Right renal pelvis (tissue), 4 donors: ENCODE data around the gene ZNF48. TPM values are rescaled to one million over a fixed set of nuclear protein-coding genes. Genes with fewer than 3 reads are reported as not detected.
A peak's percentile ranks its signal among the peaks of the same experiment; 100 is the strongest.
"Not testable (repeated sequence)": the region's sequence is repeated elsewhere in the genome, so short reads cannot be mapped to it uniquely, and the experiment has no call there.

Source experiments
- DNase-seq, 4 donors: peaks; one replicate each; pipeline ENCODE4 v3.0.0-alpha.2; 2013; ENCODE audit warnings: low read depth in 4 of 4, low spot score in 3 of 4, missing footprints in 1 of 4
- polyA plus RNA-seq, 4 donors: library from polyadenylated mRNA; unstranded; fragments of 120-200 nt; gene quantifications; one replicate each; pipeline ENCODE4 v1.2.1, GENCODE V29; 2013; ENCODE audit not compliant: insufficient read length in 4 of 4

Gene ZNF48
- polyA plus RNA-seq, 4 donors = 13.0 to 15.2 (median 13.9) TPM

- DNase-seq = no peak
Measured at GRCh38 chr16:30376461-30376902, 18.7 kb upstream of the ZNF48 start.

GRCh38 chr16:30377050-30377811 is 18.0 kb upstream of the ZNF48 start:
- DNase-seq = no peak

DNA sequence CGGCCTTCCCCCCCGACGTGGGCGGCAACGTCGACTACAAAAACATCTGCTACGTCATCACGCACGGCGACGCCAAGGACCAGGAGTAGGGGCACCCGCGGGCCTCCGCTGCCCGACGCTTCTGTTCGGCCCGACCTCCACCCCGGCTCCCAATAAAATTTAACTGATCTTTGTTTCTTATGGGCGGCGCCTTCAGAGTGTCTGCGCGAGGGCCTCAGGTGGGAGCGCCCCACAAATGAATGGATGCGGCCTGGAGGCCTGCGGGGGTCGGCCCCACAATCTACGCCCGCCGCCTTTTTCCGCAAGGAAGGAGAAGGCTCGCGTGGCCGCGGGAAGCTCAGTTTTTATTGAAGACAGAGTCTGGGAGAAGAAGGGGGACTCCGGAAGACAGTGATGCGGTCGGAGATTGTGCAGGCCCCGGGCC is 17.4 kb upstream of the ZNF48 start:
- DNase-seq = peak in 2 of 4 donors; percentile 80 to 81

- DNase-seq = peak; percentile 92 to 96 (median 96)
Measured at GRCh38 chr16:30378236-30379157, 16.7 kb upstream of the ZNF48 start.

DNA sequence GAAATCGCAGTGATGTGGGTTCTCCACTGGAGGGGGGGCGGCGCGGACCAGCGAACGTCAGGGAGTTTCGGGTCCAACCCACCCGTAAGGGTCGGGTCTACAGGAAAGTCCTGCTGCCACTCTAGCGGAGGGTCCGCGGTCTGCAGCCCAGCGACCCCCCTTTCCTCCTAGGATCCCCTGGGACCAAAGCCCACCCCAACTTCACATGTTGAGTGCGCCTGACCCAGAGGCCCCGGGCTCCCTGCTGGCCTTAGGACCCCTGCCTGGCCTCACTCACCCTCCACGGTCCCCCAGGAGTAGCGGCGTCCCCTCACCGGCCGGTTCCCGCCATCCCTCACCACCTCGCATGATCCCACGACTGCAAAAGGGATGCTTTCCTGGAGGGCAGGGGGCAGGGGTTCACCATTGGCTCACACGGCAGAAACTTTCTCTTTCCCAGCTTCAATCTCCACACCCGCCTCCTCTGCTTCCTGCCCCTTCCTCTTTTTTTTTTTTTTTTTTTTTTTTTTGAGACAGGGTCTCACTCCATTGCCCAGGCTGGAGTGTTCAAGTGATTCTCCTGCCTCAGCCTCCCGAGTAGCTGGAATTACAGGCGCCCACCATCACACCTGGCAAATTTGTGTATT is 15.9 kb upstream of the ZNF48 start:
- no peak for DNase-seq

DNA sequence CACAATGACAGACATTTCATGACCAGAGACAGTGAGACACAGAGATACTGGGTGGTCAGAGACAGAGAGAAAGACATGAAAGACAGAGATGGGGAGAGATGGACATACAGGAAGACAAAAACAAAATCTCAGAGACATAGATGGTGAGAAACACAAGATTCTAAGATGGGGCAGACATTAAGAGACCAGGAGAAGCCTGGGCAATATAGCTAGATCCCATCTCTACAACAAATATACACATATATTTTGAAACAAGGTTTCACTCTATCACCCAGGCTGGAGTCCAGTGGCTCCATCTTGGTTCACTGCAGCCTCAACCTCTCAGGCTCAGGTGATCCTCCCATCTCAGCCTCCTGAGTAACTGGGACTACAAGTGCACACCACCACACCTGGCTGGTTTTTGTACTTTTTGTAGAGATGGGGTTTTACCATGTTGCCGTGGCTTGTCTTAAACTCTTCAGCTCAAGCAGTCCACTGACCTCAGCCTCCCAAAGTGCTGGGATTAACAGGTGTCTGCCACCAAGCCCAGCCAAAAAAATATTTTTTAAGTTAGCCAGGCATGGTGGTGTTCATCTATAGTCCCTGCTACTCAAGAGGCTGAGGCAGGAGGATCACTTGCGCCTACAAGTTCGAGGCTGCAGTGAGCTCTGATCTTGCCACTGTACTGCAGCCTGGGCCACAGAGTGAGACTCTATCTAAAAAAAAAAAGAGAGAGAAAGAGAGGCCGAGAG is 15.0 kb upstream of the ZNF48 start:
- no peak for DNase-seq

GRCh38 chr16:30380803-30381208 is 14.4 kb upstream of the ZNF48 start:
- DNase-seq = no peak

DNA sequence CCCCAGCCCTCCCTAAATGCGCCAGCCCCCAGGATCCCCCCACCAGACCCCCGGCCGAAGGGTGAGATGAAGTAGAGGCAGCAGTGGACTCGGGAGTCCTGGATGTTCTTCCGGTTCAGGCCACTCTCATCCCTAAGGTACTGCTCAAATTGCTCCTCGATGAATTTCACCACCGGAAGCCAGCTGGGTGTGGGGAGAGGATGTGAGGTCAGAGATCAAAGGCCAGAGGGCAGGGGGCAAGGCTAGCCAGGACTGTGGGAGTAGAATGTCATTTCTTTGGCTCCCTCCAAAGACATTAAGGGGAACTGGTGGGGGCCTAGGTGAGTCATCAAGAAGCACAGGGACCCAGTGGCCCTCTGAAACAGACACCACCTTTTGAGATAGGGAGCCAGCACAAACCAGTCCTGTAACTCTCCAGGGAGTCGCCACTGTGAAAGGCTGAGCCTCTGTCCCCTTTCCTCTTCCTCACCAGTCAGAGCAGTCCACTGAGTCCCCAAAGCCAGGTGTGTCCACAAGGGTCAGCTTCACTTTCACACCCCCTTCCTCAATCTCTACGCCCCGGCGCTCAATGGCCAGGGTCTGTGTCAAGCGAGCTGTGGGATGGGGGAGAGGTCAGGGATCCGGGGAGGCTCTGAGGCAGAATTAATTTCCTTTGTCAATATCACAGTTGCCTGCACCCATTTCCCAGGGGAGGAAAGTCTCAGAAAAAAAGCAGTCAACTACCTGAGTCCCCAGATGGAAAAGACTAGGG is 13.8 kb upstream of the ZNF48 start:
- no peak for DNase-seq

- no peak for DNase-seq
Measured at GRCh38 chr16:30382111-30382881, 12.9 kb upstream of the ZNF48 start, which contains the start of gene SEPTIN1. SEPTIN1 (minus strand) TSS chr16:30382561; CDS start chr16:30382542, 19 bp downstream.

- no peak for DNase-seq
Measured at GRCh38 chr16:30383521-30383920, 11.7 kb upstream of the ZNF48 start.

DNA sequence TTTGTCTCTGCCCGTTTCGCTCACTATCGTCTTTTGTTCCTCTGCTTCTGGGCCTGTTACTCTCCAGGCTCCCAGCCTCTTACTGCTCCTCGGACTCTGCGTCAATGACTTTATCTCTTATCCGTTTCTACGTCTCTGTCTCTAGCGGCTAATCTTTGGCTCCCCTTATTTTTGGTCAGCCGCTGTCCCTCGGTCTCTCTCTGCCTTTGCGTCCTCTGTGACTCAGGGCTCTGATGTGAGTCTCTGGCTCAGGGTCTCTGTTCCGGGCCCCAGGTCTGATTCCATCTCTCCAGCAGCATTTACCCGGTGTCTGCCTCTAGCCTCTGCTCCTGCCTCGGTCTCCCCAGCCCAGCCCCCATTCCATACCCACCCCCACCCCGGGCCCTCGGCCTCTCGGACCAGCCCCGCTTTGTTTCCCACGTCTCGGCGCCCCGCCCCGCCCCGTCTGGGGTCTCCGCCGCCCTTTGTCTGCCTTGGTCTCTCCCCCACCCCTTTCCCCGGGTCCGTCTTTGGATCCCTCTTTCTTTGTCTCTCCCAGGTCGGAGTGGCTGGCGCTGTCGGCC is 547 bp upstream of the ZNF48 start:
- DNase-seq = no peak

DNA sequence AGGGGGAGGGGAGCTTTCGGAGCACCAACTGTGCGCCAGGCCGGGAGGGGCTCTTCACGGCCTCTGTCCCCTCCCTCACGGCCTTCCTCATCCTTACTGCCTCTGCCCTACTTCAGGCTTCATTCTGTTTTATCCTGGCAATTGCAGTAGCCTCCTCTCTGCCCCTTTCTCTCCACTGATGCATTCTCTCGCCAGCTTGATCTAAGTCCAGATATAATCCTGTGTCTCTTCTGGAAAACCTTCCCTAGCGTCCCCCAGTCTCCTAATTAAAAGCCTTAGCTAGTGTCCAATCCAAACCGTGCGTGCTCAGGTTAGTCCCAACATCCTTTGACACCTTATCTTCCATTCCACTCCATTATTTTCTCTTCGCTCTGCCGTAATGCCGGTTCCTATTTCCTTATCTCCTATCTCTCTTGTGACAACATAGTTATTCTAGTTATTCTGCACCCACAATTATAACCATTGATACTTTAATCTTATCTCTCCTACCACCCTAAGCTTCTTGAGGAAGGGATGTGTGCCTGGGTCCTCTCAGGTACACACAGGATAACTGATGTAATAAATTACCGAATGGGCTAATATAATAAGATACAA is 869 bp downstream of the ZNF48 start:
- no peak for DNase-seq

DNA sequence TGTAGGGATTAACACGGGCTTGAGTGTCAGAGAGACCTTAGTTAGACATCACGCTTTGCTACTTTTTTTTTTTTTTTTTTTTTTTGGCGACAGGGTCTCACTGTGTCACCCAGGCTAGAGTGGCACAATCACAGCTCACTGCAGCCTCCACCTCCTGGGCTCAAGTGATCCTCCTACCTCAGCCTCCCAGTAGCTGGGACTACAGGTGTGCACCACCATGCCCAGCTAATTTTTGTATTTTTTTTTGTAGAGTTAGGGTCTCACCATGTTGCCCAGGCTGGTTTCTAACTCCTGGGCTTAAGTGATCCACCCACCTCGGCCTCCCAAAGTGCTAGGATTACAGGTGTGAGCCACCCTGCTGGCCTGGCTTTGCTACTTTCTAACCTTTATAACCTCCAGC is 1.4 kb downstream of the ZNF48 start:
- not testable (repeated sequence) for DNase-seq

GRCh38 chr16:30397056-30397455 is 1.8 kb downstream of the ZNF48 start:
- no peak for DNase-seq

DNA sequence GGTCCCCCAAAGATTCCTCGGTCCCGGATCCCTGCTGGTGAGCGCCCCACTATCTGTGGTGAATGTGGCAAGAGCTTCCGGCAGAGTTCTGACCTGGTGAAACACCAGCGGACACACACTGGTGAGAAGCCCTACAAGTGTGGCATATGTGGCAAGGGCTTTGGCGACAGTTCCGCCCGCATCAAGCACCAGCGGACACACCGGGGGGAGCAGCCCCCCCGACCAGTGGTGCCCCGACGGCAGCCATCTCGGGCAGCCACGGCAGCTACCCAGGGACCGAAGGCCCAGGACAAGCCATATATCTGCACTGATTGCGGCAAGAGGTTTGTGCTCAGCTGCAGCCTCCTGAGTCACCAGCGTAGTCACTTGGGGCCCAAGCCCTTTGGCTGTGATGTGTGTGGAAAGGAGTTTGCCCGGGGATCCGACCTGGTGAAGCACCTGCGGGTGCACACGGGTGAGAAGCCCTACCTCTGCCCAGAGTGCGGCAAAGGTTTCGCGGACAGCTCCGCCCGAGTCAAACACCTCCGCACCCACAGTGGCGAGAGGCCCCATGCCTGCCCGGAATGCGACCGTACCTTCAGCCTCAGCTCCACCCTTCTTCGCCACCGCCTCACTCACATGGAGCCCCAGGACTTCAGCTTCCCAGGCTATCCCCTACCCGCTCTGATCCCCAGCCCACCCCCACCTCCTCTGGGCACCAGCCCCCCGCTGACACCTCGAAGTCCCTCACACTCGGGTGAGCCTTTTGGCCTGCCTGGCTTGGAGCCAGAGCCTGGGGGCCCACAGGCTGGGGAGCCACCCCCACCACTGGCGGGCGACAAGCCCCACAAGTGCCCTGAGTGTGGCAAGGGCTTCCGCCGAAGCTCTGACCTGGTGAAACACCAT is 2.8 kb downstream of the ZNF48 start:
- no peak for DNase-seq

- DNase-seq = no peak
Measured at GRCh38 chr16:30398661-30399434, 3.6 kb downstream of the ZNF48 start.
